NCI-H1930 (cell line): ENCODE measurements around the gene PCDH19.
"Not testable (repeated sequence)": the region's sequence is repeated elsewhere in the genome, so short reads cannot be mapped to it uniquely, and the experiment has no call there.

Experiments
- DNase-seq, 2 experiments: peaks; one replicate each; lab custom pipeline; 2025; lab: John Stamatoyannopoulos, UW

The PCDH19 gene

DNA sequence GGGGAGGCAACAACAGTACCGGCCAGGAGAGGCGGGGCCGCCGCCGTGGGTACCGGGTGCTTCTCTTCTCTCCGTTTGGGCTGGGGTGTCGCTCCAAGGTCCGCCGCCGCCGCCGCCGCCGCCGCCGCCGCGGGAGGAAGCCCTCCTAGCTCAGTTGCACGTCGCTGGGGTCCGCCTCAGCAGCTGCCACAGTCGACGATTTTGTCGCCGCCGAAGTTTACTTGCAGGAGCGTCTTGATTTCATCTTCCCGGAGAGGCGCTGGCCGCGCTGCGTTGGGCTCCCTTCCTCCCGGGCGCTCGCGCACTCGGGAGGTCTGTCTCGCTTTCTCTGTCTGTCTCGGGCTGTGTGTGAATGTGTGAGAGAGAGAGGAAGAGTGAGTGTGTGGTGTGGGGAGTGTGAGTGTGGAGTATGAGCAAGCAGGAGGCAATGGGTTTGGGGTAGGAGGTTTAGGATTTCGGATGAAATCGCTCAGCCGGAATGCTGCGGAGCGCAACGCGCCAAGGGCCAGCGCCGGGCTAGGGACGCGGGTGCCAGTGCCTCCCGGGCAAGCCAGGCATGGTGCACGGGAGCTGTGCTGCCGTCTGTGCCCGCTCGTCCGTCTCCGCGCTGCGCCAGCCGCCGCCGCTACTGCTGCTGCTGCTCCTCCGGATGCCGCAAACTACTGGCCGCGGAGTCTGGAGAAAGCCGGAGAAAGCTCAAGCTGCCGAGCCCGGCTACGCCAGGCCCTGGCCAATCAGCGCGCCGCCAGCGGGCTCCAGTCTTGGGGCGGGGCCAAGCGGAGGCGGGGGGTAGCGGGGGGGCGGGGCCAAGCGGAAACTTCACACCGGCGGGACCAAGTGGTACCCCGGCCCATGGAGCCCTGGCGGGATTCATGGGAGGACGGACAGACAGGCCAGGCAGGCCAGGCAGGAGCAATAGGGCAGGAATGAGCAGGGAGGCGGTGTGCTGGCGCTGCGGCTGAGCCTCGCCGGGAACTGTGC, at the start of gene PCDH19:
Gene PCDH19, minus strand, starts transcription at position 664 of the 981 bp plus-strand sequence. CDS start 1,676 bp downstream, outside the sequence.
- DNase-seq = peak; percentile 63 to 64

- no peak for DNase-seq
Measured at GRCh38 chrX:100449696-100450608, 39.9 kb upstream of the PCDH19 start.

GRCh38 chrX:100447655-100448397, 37.8 kb upstream of the PCDH19 start:
- DNase-seq = peak in 1 of 2 experiments; percentile 46

DNA sequence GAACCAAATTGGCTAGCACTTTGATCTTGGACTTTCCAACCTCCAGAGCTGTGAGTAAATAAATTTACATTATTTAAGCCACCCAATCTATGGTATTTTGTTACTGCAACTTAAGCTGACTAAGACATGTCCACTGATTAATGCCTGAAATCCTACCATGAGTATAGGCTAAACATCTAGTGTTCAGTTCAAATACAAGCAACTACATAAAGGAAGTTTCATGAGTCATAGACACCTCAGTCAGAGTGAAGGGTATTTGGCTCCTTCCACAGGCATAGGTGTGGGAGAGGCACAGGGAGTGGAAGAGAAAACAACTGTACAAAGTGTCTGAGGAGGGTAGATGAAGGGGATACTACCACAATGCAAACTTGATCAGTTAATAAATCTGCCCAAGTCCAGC, 35.5 kb upstream of the PCDH19 start:
- DNase-seq = no peak

DNA sequence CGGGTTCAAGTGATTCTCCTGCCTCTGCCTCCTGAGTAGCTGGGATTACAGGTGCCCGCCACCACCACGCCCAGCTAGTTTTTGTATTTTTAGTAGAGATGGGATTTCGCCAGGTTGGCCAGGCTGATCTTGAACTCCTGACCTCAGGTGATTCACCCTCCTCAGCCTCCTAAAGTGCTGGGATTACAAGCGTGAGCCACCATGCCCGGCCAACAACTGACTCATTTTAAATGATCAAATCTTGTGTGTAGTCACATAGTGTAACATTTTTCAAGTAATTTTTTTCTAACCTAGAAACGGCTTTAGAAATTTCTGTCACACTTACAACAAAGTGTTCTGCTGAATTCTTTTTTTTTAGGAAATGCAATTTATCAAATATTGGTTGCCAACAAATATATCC, 31.2 kb upstream of the PCDH19 start:
- DNase-seq = not testable (repeated sequence)

DNA sequence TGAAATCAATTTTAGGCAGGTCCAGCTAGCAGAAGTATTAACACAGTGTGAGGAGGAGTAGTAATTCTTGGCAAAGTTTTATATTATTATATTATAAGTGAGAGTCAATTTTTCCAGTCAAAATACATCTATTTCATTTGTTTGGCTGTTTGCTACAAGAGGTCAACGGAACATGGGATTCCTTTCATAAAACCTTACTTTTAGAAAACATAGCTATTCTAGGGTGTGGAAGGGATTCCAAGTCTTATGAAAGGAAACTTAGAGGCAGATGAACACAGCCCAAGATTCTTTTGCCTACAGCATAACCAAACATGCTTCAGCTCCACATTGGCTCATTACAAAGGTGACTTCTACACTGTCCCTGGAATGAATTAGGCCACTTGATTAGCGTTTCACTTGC, 29.9 kb upstream of the PCDH19 start:
- no peak for DNase-seq

GRCh38 chrX:100435726-100436125, 25.7 kb upstream of the PCDH19 start:
- no peak for DNase-seq

- no peak for DNase-seq
Measured at GRCh38 chrX:100424012-100424411, 13.9 kb upstream of the PCDH19 start.

DNA sequence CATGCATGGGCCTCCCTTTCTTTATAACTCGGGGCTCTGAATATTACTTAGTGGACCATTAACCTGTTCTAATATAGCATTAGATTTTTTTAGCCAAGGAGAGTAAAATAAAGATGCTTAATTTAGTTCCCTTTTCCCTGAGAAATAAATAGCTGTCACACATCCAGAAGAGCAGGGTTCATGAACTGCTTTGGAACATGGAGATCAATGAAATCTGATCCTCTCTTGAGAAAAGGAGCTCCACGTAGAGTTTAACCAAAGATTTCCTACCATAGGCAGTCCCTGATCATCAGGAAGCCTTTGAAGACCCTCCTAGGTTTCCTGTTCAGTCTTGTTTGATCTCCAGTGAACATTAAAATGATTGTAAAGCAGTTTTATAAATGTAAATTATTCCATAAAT, 8.5 kb upstream of the PCDH19 start:
- DNase-seq = no peak

DNA sequence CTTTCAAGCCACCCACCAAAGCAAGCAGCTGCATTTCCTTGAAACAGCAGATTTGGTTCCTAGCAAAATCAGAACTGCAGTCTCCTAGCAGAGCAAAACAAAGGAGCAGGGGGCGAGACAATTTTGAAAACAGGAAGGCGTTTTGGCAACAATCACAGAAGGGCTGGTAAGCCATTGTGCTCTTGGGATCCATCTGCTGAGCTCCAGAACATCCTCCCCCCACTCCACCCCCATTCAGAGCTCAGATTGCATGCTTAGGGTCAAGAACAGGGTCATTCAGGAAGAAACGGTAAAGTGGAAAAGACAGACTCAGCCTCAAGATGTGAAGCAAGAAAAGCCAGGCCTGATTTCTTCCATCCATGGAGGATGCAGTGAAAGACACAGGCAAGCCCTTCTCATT, 7.6 kb upstream of the PCDH19 start:
- DNase-seq = no peak

DNA sequence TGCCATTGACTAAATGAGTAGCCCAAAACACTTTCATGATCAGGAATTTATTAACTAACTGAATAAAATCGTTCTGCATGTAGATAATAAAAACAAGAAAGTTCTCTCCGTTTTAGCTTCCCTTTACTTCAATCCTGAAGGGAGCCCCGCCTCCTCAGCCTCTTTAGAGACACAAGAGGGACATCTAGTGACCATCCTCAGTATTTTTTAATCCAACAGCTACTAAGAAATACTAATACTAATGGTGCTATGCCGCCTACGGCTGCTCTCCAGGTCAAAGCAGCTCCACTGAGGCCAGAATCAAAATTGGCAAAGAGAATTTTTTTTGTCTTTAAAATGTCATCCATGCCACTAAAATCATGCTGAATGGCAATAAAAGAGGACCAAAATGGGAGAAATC, 3.2 kb upstream of the PCDH19 start:
- DNase-seq = peak; percentile 60 to 64

DNA sequence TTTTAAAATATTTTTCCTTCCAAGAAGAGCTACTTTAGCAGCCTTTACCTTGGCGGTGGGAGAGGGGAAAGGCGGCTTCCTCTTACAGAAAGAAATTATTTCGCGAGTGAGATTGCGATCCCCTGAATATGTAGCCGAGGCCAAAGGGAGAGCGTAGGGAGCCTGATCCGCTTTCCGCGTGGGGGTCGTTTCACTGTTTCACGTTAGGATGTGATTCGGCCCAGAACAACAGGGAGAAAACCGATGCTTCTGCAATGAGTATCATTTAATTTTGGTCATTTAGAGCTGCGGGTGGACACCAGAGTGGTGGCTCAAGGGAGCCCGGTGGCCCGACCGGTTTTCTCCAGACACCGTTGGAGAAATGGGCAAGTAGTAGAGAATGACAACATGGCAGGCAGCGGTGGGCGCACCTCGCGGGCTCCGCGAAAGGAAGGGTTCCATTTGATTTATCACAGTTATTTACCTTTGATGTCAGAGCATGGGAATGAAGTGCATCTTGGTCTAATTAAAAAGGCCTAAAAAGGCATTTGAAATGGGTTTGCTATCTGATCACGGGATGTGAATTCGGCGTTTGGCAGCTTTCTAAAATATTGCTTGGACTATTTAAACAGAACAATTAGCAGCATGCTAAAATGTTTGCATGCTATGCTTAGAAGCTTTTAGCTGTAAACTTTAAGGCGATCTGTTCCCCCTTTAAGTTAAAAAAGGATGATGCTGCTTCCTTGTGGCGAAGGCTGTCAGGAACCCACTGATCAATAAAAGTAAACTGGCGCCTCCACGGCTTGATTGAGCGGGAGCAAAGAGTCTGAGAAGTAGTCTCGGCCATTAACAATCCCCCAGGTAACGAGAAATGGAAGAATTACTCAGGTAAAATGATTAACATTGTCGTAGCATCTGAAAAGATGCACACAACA, 2.0 kb upstream of the PCDH19 start:
- no peak for DNase-seq

DNA sequence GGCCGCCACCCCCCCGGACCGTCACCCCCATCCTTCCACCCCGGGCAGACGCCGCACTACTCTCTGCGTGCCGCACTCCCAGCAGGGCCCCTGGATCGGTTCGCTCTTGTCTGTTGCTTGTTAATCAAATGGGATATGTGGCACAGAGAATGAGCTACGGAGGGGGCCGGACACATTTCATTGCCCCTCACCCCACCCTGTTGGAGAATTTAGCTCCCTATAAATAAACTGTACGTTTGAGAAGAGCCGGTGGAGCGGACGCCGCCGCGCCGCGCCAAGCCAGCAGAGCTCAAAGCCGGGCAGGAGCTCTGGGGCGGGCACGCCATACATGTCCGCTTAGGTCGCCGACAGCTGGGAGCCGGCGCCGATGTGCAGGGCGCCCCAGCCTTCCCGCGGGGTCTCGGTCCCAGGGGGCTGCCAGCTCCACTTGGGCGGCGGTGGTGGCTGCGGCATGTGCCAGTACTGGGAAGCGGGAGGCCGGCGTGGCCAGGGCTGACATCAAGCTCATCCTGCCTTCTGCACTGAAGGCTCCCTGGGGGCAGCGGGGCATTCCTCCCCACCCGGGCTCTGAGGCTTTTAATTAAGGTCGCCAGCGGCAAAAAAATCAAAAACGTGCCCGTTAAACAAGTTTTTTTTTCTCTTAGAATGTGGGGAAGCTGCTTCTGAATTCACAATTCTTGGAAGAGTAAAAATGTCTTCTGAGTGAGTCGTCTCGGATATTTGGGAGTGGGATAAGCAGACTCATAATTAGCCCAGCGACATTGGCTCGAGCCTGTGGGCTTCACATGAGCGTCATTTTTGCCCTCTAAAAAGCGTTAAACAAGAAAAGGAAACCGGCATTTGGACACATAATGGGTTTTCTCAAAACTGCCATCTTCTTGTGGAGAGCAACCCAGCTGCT, 1.1 kb upstream of the PCDH19 start:
- no peak for DNase-seq

DNA sequence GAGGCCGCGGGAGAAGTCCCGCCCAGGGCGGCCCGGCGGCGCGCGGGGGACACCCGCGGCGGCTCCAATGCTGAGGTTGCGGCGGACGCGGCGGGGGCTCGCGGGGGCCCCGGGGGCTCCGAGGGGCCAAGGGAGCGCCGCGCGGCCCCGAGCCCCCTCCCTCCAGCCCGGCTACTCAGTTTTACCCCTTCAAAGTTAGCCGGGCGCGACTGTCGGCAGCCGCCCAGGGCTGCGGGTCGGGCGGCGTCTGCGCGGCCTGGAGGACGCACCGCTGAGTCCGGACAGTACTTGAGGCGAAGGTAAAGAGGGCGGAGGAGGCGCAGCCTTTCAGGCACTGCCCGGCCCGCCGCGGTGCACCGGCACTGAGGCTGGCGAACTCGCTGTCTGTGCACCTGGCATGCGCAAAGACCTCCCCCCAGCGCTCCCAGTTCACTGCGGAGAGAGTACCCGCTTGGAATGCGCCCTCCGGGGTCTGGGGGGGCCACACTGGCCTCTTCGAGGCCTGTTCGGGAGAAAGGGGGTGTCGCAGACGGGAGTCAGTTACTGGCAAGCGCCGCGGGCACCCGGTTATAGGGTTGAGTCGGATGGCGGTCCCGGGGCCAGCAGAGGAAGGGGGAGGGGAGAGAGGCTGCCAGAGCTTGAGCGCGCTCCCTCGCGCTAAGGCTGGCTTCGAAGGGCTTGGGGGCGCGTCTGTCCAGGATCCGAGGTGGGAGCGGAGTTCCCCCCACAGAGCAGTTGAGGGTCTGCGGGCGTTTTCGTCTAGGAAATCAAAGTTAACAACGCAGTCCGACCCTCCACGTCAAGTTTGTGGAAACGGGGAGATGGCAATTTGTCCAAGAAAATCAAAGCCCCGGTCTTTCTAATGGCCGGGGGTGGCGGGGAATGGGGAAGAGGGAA, 1.1 kb downstream of the PCDH19 start:
- DNase-seq = no peak

- DNase-seq = no peak
Measured at GRCh38 chrX:100407784-100408712, 2.0 kb downstream of the PCDH19 start.

DNA sequence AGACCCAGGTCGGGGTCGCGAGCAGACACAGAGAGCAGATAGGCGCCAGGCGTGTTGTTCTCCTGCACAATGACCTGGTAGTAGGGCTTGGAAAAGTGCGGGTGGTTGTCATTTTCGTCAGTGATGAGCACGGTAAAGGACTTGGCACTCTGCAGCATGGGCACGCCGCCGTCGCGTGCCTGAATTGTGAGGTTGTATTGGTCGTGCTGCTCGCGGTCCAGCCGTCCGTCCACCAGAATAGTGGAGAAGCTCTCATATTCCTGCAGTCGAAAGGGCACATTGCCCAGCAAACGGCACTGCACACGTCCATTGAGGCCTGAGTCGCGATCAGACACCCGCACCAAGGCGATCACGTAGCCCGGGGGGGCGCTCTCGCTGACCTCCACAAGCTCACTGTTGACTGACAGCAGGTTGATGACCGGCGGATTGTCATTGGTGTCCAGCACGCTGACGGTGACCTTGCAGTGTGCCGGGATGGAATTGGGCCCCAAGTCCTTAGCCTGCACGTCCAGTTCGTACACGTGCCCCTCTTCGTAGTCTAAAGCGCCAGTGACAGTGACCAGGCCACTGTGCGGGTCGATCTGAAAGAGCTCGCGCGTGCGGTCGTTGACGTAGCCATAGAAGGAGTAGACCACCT, 2.8 kb downstream of the PCDH19 start:
- no peak for DNase-seq

GRCh38 chrX:100405424-100405823, 4.6 kb downstream of the PCDH19 start:
- no peak for DNase-seq
